Measurements from ENCODE around the gene SLIT1. TPM values are rescaled to one million over a fixed set of nuclear protein-coding genes. Genes with fewer than 3 reads are reported as not detected.

The SLIT1 gene
- total RNA-seq, 4 donors from 2014 or later, result 0.04 to 0.13 TPM; not detected in 2

- peaks cover 0 to 5% (median 0%) of the 10 kb centered on the region in 3 donors for H3K9me3 ChIP-seq
- peaks cover 0 to 6% (median 0%) of the 10 kb centered on the region in 3 donors for H3K4me1 ChIP-seq
- peaks cover 63% of the 10 kb centered on the region for H3K27me3 ChIP-seq
- ATAC-seq, result no peak
- H3K4me3 ChIP-seq, result no peak overlapping the region
- no CpG with 5 or more reads among the region's 2 CpGs for WGBS, 2 donors (ENCODE audit: low coverage in 1 of 2)
- H3K27ac ChIP-seq, result no peak overlapping the region
- H3K36me3 ChIP-seq, result no peaks in the 10 kb centered on the region
- TF ChIP-seq CTCF (IDR thresholded peaks at IDR 0.05), result no peak
- TF ChIP-seq EP300 (IDR thresholded peaks at IDR 0.05), result no peak
- TF ChIP-seq POLR2AphosphoS5 (IDR thresholded peaks at IDR 0.05), result no peak
- TF ChIP-seq POLR2A (IDR thresholded peaks at IDR 0.05), result no peak
Measured at GRCh38 chr10:97069026-97069425, 116.7 kb downstream of the SLIT1 start.

- WGBS, 2 donors (ENCODE audit: low coverage in 1 of 2), result no CpG with 5 or more reads among the region's 16 CpGs
- ATAC-seq, result no peak
- H3K4me3 ChIP-seq, result no peak overlapping the region
- H3K27me3 ChIP-seq, result peaks cover 60% of the 10 kb centered on the region
- no peak overlapping the region for H3K27ac ChIP-seq
- peaks cover 0 to 5% (median 0%) of the 10 kb centered on the region in 3 donors for H3K9me3 ChIP-seq
- H3K4me1 ChIP-seq, result peaks cover 0 to 3% (median 0%) of the 10 kb centered on the region in 3 donors
- no peaks in the 10 kb centered on the region for H3K36me3 ChIP-seq
- TF ChIP-seq POLR2AphosphoS5 (IDR thresholded peaks at IDR 0.05) (no peak), POLR2A (IDR thresholded peaks at IDR 0.05) (no peak), CTCF (IDR thresholded peaks at IDR 0.05) (no peak), EP300 (IDR thresholded peaks at IDR 0.05) (no peak)
Measured at GRCh38 chr10:97067716-97068391, 117.9 kb downstream of the SLIT1 start.

GRCh38 chr10:97066877-97067555, 118.7 kb downstream of the SLIT1 start:
- H3K4me1 ChIP-seq, result no peaks in the 10 kb centered on the region
- no peaks in the 10 kb centered on the region for H3K36me3 ChIP-seq

GRCh38 chr10:97065686-97066660, 119.8 kb downstream of the SLIT1 start:
- Histone ChIP-seq H3K36me3 (no peaks in the 10 kb centered on the region), H3K4me3 (no peak overlapping the region), H3K9me3 (peaks cover 0 to 5% (median 0%) of the 10 kb centered on the region in 3 donors), H3K27ac (no peak overlapping the region), H3K4me1 (no peaks in the 10 kb centered on the region), H3K27me3 (peaks cover 41% of the 10 kb centered on the region)
- TF ChIP-seq CTCF (IDR thresholded peaks at IDR 0.05) (no peak), POLR2A (IDR thresholded peaks at IDR 0.05) (no peak), EP300 (IDR thresholded peaks at IDR 0.05) (no peak), POLR2AphosphoS5 (IDR thresholded peaks at IDR 0.05) (no peak)
- no peak for ATAC-seq
- 40 to 77% methylated on average over 2 to 4 of the region's 18 CpGs for WGBS, 2 donors (ENCODE audit: low coverage in 1 of 2)

More at GRCh38 chr10:97066877-97067555, 118.7 kb downstream of the SLIT1 start:
- Histone ChIP-seq H3K9me3 (peaks cover 0 to 5% (median 0%) of the 10 kb centered on the region in 3 donors), H3K27me3 (peaks cover 52% of the 10 kb centered on the region), H3K4me3 (no peak overlapping the region), H3K27ac (no peak overlapping the region)
- WGBS, 2 donors (ENCODE audit: low coverage in 1 of 2), result 72 to 100% methylated on average over 2 to 4 of the region's 13 CpGs
- ATAC-seq, result no peak
- TF ChIP-seq EP300 (IDR thresholded peaks at IDR 0.05), result no peak
- no peak for TF ChIP-seq POLR2A (IDR thresholded peaks at IDR 0.05)
- no peak for TF ChIP-seq POLR2AphosphoS5 (IDR thresholded peaks at IDR 0.05)
- TF ChIP-seq CTCF (IDR thresholded peaks at IDR 0.05), result no peak
